Gastrocnemius medialis (tissue), 4 donors: ENCODE results near the gene ZFP37. TPM values are rescaled to one million over a fixed set of nuclear protein-coding genes. Genes with fewer than 3 reads are reported as not detected.
A peak's percentile ranks its signal among the peaks of the same experiment; 100 is the strongest.
"Not testable (repeated sequence)": the region's sequence is repeated elsewhere in the genome, so short reads cannot be mapped to it uniquely, and the experiment has no call there.

Experiments used
- ATAC-seq, 2 donors: fragments of 150-250 bp; one replicate each; pipeline ENCODE4 v1.9.1; 2016
- DNase-seq, 2 donors: peaks; one replicate each; pipeline ENCODE4 v3.0.0-alpha.2; 2019
- H3K27ac ChIP-seq, 4 donors: fragments of 200-600 bp; sonication (generic); 1 replicate in 1 of 4; 2 replicates in 3 of 4; pipeline ENCODE4 v1.5.1; 2016 to 2018; ENCODE audit warnings: mild to moderate bottlenecking in 2 of 4, moderate library complexity in 1 of 4
- H3K27me3 ChIP-seq, 3 donors: fragments of 200-600 bp; sonication (generic) in 2 of 3; 1 replicate in 1 of 3; 2 replicates in 2 of 3; pipeline versions ENCODE4 v1.5.1 to v1.6.0; 2016 to 2019; ENCODE audit warnings: mild to moderate bottlenecking in 1 of 3, moderate library complexity in 1 of 3
- H3K36me3 ChIP-seq, 2 donors: fragments of 200-600 bp; sonication (generic) in 1 of 2; one replicate each; pipeline ENCODE4 v1.5.1; 2017 to 2018
- H3K4me1 ChIP-seq, 2 donors: fragments of 200-600 bp; sonication (generic) in 1 of 2; one replicate each; pipeline ENCODE4 v1.5.1; 2016 to 2017; ENCODE audit warnings: mild to moderate bottlenecking in 2 of 2
- H3K4me3 ChIP-seq, 4 donors: fragments of 200-600 bp; sonication (generic) in 3 of 4; 1 replicate in 1 of 4; 2 replicates in 3 of 4; pipeline ENCODE4 v1.5.1; 2016 to 2019; ENCODE audit warnings: mild to moderate bottlenecking in 2 of 4
- H3K9me3 ChIP-seq, 3 donors: fragments of 200-600 bp; sonication (generic) in 2 of 3; 1 replicate in 1 of 3; 2 replicates in 2 of 3; pipeline ENCODE4 v1.5.1; 2016 to 2019
- CTCF ChIP-seq, 5 experiments: fragments of 450-650 bp in 3 of 5; fragments of 200-600 bp in 2 of 5; sonication (generic) in 2 of 5; IDR thresholded peaks in 4 of 5; conservative IDR thresholded peaks in 1 of 5; 1 replicate in 4 of 5; 2 replicates in 1 of 5; pipeline ENCODE4 v1.5.1; 2016 to 2019; ENCODE audit warnings: antibody characterized with exemption in 5 of 5, mild to moderate bottlenecking in 3 of 5, moderate library complexity in 3 of 5
- POLR2A ChIP-seq, 2 donors: fragments of 450-650 bp; IDR thresholded peaks; one replicate each; pipeline ENCODE4 v1.6.1; 2017; ENCODE audit warnings: antibody characterized with exemption in 2 of 2, mild to moderate bottlenecking in 2 of 2, moderate library complexity in 2 of 2
- in situ Hi-C, 4 donors: fragments of 200-750 bp; cut with MboI; loops; one replicate each; pipeline versions ENCODE4 v1.15.0 to v1.8.0; 2017; ENCODE audit warnings: low sequenced_read_pairs in 4 of 4
- intact Hi-C: fragments of 100-400 bp; cut with DNase I; formaldehyde crosslinking; loops from one replicate; pipeline ENCODE4 v1.15.1; 2023; ENCODE audit warnings: low total_unique reads
- total RNA-seq, 4 donors: library from RNA; depleted of rRNA; stranded (reverse); fragments of >200 nt; gene quantifications; one replicate each; pipeline versions ENCODE4 v1.1.0 to v1.2.3, GENCODE V29; 2016

ZFP37 gene
- total RNA-seq: 1 to 10 TPM in 3 of 4 donors, under 1 TPM in 1; 0.49 to 2.6 (median 1.7) TPM

- peaks cover 0 to 18% (median 0%) of the 10 kb centered on the region in 3 donors for H3K9me3 ChIP-seq
These were observed at the start of gene ZFP37 for GRCh38 chr9:113056191-113057106. TSS of gene ZFP37 (minus strand) at chr9:113056724. CDS start at chr9:113056688, 36 bp downstream.

DNA sequence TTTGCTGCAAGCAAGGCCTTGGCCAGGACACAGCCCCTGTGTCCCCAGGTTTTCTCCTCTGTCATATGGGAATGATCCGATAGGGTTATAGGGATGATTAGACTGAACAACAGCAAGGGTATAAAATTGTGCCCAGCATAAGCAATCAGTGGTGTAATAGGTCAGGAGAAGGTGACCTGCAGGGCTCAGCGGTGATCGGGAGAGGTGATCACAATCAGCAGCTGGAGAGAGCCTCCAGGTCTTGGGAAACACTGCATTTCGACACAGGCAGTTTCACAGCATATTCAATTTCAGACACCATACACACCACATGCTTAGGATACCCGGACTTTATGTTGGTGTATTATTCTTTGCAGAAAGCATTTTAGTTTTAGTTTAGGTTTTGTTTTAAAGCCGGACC lies 48.8 kb upstream of the ZFP37 start:
- H3K4me3 ChIP-seq, in situ Hi-C loops, H3K4me1 ChIP-seq, intact Hi-C loops, H3K27me3 ChIP-seq, H3K27ac ChIP-seq, H3K9me3 ChIP-seq, ATAC-seq, H3K36me3 ChIP-seq, DNase-seq: not testable (repeated sequence)

More at GRCh38 chr9:113056191-113057106, at the start of gene ZFP37:
- Histone ChIP-seq H3K4me3 (peak within 1 kb of the TSS; percentile 84 to 89 (median 86)), H3K27me3 (peaks cover 5 to 32% (median 17%) of the 10 kb centered on the region in 3 donors), H3K4me1 (peaks cover 5 to 9% of the 10 kb centered on the region in 2 donors), H3K36me3 (peaks cover 0 to 4% of the 10 kb centered on the region in 2 donors), H3K27ac (peak within 1 kb of the TSS; percentile 68 to 76 (median 73))
- intact Hi-C loops: loop anchor here (10.0 kb wide), 5 partner anchors 98 to 342 kb away; partner anchors contain the start of genes BSPRY, CDC26, FKBP15 and INIP
- in situ Hi-C loops: no loop called here
- peak; percentile 97 to 99 for ATAC-seq
- peak; percentile 15 to 16 for TF ChIP-seq POLR2A (IDR thresholded peaks at IDR 0.05)
- no peak for TF ChIP-seq CTCF (IDR thresholded peaks at IDR 0.05 in 4 of 5, conservative IDR thresholded peaks at IDR 0.05 in 1 of 5)
- DNase-seq: peak; percentile 84 to 86

DNA sequence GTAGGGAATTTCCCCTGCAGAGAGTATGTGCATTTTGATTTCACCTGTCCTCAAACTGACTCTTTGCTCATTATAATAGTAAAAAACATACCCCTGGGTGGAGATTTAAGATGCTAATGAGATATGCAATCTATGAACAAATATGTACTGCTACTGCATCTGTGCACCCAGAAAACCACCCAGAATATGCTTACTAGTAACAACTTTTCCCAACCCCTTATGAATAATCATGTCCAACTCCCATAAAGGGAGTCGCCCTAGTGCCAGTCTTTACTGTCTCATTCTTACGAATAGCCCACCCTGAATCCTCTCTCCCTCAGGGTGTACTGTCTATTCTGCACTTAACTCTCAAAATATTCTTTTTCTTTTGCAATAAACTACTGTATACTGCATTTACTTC lies 39.0 kb upstream of the ZFP37 start:
- Histone ChIP-seq H3K27ac (no peak overlapping the region), H3K4me1 (no peaks in the 10 kb centered on the region), H3K36me3 (no peaks in the 10 kb centered on the region), H3K27me3 (peaks cover under 1 to 24% (median 22%) of the 10 kb centered on the region in 3 donors), H3K9me3 (no peaks in the 10 kb centered on the region), H3K4me3 (no peak overlapping the region)
- ATAC-seq (no peak), DNase-seq (no peak)
- TF ChIP-seq CTCF (IDR thresholded peaks at IDR 0.05 in 4 of 5, conservative IDR thresholded peaks at IDR 0.05 in 1 of 5): no peak
- TF ChIP-seq POLR2A (IDR thresholded peaks at IDR 0.05): no peak
- intact Hi-C loops (loop anchor here (10.0 kb wide), 1 partner anchor 51 kb away; no protein-coding TSS in a partner anchor), in situ Hi-C loops (no loop called here)

DNA sequence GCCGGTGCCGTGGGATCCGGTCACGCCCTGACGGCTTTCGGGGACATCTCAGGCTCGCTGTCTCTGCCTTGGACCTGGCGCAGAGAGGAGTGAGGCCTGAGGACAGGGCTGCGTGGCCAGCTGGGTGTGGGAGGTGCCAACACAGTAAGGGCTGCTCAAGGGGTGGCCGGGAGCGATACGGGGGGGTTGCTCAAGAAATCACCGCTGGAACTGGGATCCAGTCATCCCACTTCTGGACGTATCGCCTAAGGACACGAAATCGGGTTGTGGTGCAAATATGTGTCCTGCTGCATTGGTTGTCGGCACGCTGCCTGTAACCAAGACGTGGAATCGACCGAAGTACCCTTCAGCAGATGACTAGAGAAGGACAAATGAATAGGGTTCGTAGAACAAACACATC lies 33.4 kb upstream of the ZFP37 start:
- intact Hi-C loops: loop anchor here (10.0 kb wide), 1 partner anchor 45 kb away; no protein-coding TSS in a partner anchor
- H3K4me1 ChIP-seq, H3K27ac ChIP-seq, H3K4me3 ChIP-seq, in situ Hi-C loops, ATAC-seq, DNase-seq, H3K9me3 ChIP-seq, H3K36me3 ChIP-seq: not testable (repeated sequence)
- peaks cover 14 to 29% (median 29%) of the 10 kb centered on the region in 3 donors for H3K27me3 ChIP-seq

GRCh38 chr9:113089143-113089505 lies 32.6 kb upstream of the ZFP37 start:
- DNase-seq, intact Hi-C loops, H3K36me3 ChIP-seq, in situ Hi-C loops, H3K4me1 ChIP-seq, H3K4me3 ChIP-seq, H3K9me3 ChIP-seq, H3K27ac ChIP-seq, ATAC-seq: not testable (repeated sequence)
- H3K27me3 ChIP-seq: peaks cover 14 to 29% (median 25%) of the 10 kb centered on the region in 3 donors

GRCh38 chr9:113088456-113089142 lies 32.1 kb upstream of the ZFP37 start:
- ATAC-seq, H3K4me3 ChIP-seq, H3K36me3 ChIP-seq, H3K4me1 ChIP-seq, H3K27ac ChIP-seq, DNase-seq, H3K9me3 ChIP-seq, intact Hi-C loops, in situ Hi-C loops: not testable (repeated sequence)
- H3K27me3 ChIP-seq: peaks cover 14 to 29% (median 21%) of the 10 kb centered on the region in 3 donors

GRCh38 chr9:113062932-113063310 lies 6.4 kb upstream of the ZFP37 start:
- intact Hi-C loops, H3K4me1 ChIP-seq, H3K27ac ChIP-seq, H3K4me3 ChIP-seq, in situ Hi-C loops, H3K36me3 ChIP-seq, H3K9me3 ChIP-seq, ATAC-seq: not testable (repeated sequence)
- peak in 1 of 2 donors; percentile 30 for DNase-seq
- H3K27me3 ChIP-seq: peaks cover 8 to 35% (median 19%) of the 10 kb centered on the region in 3 donors

- intact Hi-C loops, H3K27ac ChIP-seq, ATAC-seq, H3K36me3 ChIP-seq, H3K4me3 ChIP-seq, H3K9me3 ChIP-seq, in situ Hi-C loops, H3K4me1 ChIP-seq: not testable (repeated sequence)
- H3K27me3 ChIP-seq: peaks cover 8 to 40% (median 22%) of the 10 kb centered on the region in 3 donors
- peak in 1 of 2 donors; percentile 13 for DNase-seq
These were observed 5.9 kb upstream of the ZFP37 start for GRCh38 chr9:113062256-113062931.
